ENCODE data around the gene SCYL3. TPM values are rescaled to one million over a fixed set of nuclear protein-coding genes. Genes with fewer than 3 reads are reported as not detected.
"Not testable (repeated sequence)": the region's sequence is repeated elsewhere in the genome, so short reads cannot be mapped to it uniquely, and the experiment has no call there.

SCYL3 gene
- total and polyA plus RNA-seq, 8 donors = 9.5 to 23.6 (median 20.2) TPM

- Histone ChIP-seq H3K4me3 (no peak overlapping the region), H3K27me3 (no peaks in the 10 kb centered on the region), H3K36me3 (peaks cover 0 to 68% of the 10 kb centered on the region in 2 donors), H3K9me3 (no peaks in the 10 kb centered on the region), H3K27ac (no peak overlapping the region), H3K4me1 (no peaks in the 10 kb centered on the region)
- no peak for ATAC-seq
- no peak for DNase-seq
- intact Hi-C loops (cut with DNase I) = no loop called here
- no peak for TF ChIP-seq CTCF (IDR thresholded peaks at IDR 0.05)
Measured at GRCh38 chr1:169878498-169878897, 15.2 kb downstream of the SCYL3 start.

GRCh38 chr1:169877800-169878491, 15.8 kb downstream of the SCYL3 start:
- H3K4me1 ChIP-seq = no peaks in the 10 kb centered on the region
- H3K9me3 ChIP-seq = no peaks in the 10 kb centered on the region
- no peak for ATAC-seq
- no peak overlapping the region for H3K27ac ChIP-seq
- no peaks in the 10 kb centered on the region for H3K27me3 ChIP-seq
- DNase-seq = no peak
- H3K4me3 ChIP-seq = no peak overlapping the region
- peaks cover 0 to 69% of the 10 kb centered on the region in 2 donors for H3K36me3 ChIP-seq
- intact Hi-C loops (cut with DNase I) = no loop called here
- no peak for TF ChIP-seq CTCF (IDR thresholded peaks at IDR 0.05)

GRCh38 chr1:169874229-169874628, 19.5 kb downstream of the SCYL3 start:
- no peak for ATAC-seq
- Histone ChIP-seq H3K4me1 (no peaks in the 10 kb centered on the region), H3K27ac (no peak overlapping the region), H3K9me3 (no peaks in the 10 kb centered on the region), H3K36me3 (peaks cover 3 to 89% of the 10 kb centered on the region in 2 donors), H3K27me3 (no peaks in the 10 kb centered on the region), H3K4me3 (no peak overlapping the region)
- intact Hi-C loops (cut with DNase I) = no loop called here
- no peak for TF ChIP-seq CTCF (IDR thresholded peaks at IDR 0.05)
- DNase-seq = no peak

- H3K36me3 ChIP-seq = peaks cover 3 to 94% of the 10 kb centered on the region in 2 donors
- H3K27me3 ChIP-seq = no peaks in the 10 kb centered on the region
- no peak for ATAC-seq
- no peak for TF ChIP-seq CTCF (IDR thresholded peaks at IDR 0.05)
- H3K4me3 ChIP-seq = no peak overlapping the region
- intact Hi-C loops (cut with DNase I) = no loop called here
- no peak overlapping the region for H3K27ac ChIP-seq
- DNase-seq = no peak
- H3K9me3 ChIP-seq = no peaks in the 10 kb centered on the region
- no peaks in the 10 kb centered on the region for H3K4me1 ChIP-seq
Measured at GRCh38 chr1:169873582-169874199, 20.0 kb downstream of the SCYL3 start.

- Histone ChIP-seq H3K4me1 (no peaks in the 10 kb centered on the region), H3K36me3 (peaks cover 3 to 97% of the 10 kb centered on the region in 2 donors), H3K4me3 (no peak overlapping the region), H3K27ac (no peak overlapping the region), H3K27me3 (no peaks in the 10 kb centered on the region), H3K9me3 (no peaks in the 10 kb centered on the region)
- DNase-seq (no peak), ATAC-seq (no peak)
- no peak for TF ChIP-seq CTCF (IDR thresholded peaks at IDR 0.05)
- intact Hi-C loops (cut with DNase I) = no loop called here
Measured at GRCh38 chr1:169872906-169873305, 20.8 kb downstream of the SCYL3 start.

GRCh38 chr1:169871988-169872387, 21.7 kb downstream of the SCYL3 start:
- intact Hi-C loops (cut with DNase I); H3K27ac ChIP-seq; H3K4me3 ChIP-seq; H3K27me3 ChIP-seq; DNase-seq; H3K9me3 ChIP-seq; H3K4me1 ChIP-seq; ATAC-seq: not testable (repeated sequence)
- peaks cover 3 to 97% of the 10 kb centered on the region in 2 donors for H3K36me3 ChIP-seq

Data from left lung (tissue), 10 donors.